ENCODE results near the gene GP9.

GRCh38 chr3:129087138-129087702 is 26.6 kb downstream of the GP9 start:
- TF ChIP-seq, protein P1, sequence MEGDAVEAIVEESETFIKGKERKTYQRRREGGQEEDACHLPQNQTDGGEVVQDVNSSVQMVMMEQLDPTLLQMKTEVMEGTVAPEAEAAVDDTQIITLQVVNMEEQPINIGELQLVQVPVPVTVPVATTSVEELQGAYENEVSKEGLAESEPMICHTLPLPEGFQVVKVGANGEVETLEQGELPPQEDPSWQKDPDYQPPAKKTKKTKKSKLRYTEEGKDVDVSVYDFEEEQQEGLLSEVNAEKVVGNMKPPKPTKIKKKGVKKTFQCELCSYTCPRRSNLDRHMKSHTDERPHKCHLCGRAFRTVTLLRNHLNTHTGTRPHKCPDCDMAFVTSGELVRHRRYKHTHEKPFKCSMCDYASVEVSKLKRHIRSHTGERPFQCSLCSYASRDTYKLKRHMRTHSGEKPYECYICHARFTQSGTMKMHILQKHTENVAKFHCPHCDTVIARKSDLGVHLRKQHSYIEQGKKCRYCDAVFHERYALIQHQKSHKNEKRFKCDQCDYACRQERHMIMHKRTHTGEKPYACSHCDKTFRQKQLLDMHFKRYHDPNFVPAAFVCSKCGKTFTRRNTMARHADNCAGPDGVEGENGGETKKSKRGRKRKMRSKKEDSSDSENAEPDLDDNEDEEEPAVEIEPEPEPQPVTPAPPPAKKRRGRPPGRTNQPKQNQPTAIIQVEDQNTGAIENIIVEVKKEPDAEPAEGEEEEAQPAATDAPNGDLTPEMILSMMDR (IDR thresholded peaks at IDR 0.05; ENCODE audit: low read depth, low read length), result no peak
- no peak for TF ChIP-seq MAX (IDR thresholded peaks at IDR 0.05; ENCODE audit: low read depth, low read length)
